ENCODE measurements around the gene SFN.
"Not testable (repeated sequence)": the region's sequence is repeated elsewhere in the genome, so short reads cannot be mapped to it uniquely, and the experiment has no call there.

SFN gene

GRCh38 chr1:26839779-26840178 lies 23.2 kb upstream of the SFN start:
- DNase-seq: no peak

- no peak for DNase-seq
These were observed 18.3 kb upstream of the SFN start for GRCh38 chr1:26844424-26845196.

- DNase-seq: not testable (repeated sequence)
These were observed 15.1 kb upstream of the SFN start for GRCh38 chr1:26847826-26848225.

- DNase-seq: no peak
These were observed 14.4 kb upstream of the SFN start for GRCh38 chr1:26848499-26848898.

- DNase-seq: no peak
These were observed 13.8 kb upstream of the SFN start for GRCh38 chr1:26848941-26849774.

- DNase-seq: no peak
These were observed 11.8 kb upstream of the SFN start for GRCh38 chr1:26851106-26851684.

GRCh38 chr1:26852701-26853100 lies 10.2 kb upstream of the SFN start:
- DNase-seq: no peak

- DNase-seq: peak; percentile 9 to 54
These were observed 9.8 kb upstream of the SFN start for GRCh38 chr1:26853156-26853555.

- no peak for DNase-seq
These were observed 9.3 kb upstream of the SFN start for GRCh38 chr1:26853600-26853999.

- DNase-seq: no peak
These were observed 8.0 kb upstream of the SFN start for GRCh38 chr1:26854906-26855305.

GRCh38 chr1:26855636-26856035 lies 7.3 kb upstream of the SFN start:
- DNase-seq: no peak

- no peak for DNase-seq
These were observed 6.8 kb upstream of the SFN start for GRCh38 chr1:26856181-26856580.

- DNase-seq: no peak
These were observed 6.1 kb upstream of the SFN start for GRCh38 chr1:26856604-26857469.

- DNase-seq: no peak
These were observed 5.4 kb upstream of the SFN start for GRCh38 chr1:26857473-26858060.

- no peak for DNase-seq
These were observed 4.8 kb upstream of the SFN start for GRCh38 chr1:26858160-26858559.

GRCh38 chr1:26858891-26859640 lies 3.9 kb upstream of the SFN start:
- no peak for DNase-seq

GRCh38 chr1:26861286-26861701 lies 1.7 kb upstream of the SFN start:
- DNase-seq: no peak

GRCh38 chr1:26861889-26862378 lies 1.0 kb upstream of the SFN start:
- DNase-seq: no peak

GRCh38 chr1:26863685-26864077 lies 732 bp downstream of the SFN start:
- DNase-seq: no peak

GRCh38 chr1:26864610-26865480 lies 1.9 kb downstream of the SFN start:
- DNase-seq: peak; percentile 92 to 99
